IMR-90 (cell line): ENCODE results near the gene RAI14.

ENCODE experiments used
- CEBPB ChIP-seq: IDR thresholded peaks from 2 replicates; pipeline ENCODE4 v1.6.1; 2012; ENCODE audit warnings: low read depth, low read length, improper control_type of control experiment
- CTCF ChIP-seq: conservative IDR thresholded peaks from 2 replicates; pipeline ENCODE4 v1.5.1; 2012; ENCODE audit warnings: mild to moderate bottlenecking, low read depth, low read length, improper control_type of control experiment

DNA sequence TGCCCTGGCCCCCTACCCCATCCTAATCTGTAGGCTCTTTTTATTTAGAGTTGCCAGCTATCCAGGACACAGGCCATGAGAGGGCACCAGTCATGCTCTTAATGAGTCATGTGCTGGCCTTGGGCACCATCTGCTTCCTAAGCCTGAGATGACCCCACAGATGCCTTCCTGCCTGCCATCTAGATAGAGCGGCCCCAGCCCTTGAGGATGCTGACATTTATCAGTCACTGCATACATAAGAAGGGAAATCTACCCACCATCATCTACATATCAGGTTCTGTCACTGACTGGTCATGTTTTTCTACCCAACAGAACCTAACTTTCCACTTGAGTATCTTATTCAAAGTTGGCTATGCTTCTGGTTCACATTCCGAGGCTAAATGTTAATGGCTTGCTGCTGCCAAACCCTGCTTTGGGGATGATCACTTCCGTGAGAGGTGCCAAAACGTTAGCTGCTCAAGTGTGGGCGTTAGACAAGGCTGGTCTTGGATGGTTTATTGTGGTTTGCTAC lies 132.9 kb downstream of the RAI14 start:
- TF ChIP-seq CEBPB (no peak), CTCF (no peak)
